GM21786 (cell line): ENCODE data around the gene REEP1.

ENCODE experiments used
- ATAC-seq: cut with Tn5 transposase; IDR thresholded peaks from one replicate; pipeline ENCODE4 v1.9.1; 2021; ENCODE audit not compliant: unreplicated experiment

The REEP1 gene, protein sequence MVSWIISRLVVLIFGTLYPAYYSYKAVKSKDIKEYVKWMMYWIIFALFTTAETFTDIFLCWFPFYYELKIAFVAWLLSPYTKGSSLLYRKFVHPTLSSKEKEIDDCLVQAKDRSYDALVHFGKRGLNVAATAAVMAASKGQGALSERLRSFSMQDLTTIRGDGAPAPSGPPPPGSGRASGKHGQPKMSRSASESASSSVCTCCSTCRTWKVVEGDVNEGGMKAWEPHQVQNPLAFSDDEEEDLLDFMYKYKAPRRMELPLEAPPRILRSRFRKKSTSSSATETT

DNA sequence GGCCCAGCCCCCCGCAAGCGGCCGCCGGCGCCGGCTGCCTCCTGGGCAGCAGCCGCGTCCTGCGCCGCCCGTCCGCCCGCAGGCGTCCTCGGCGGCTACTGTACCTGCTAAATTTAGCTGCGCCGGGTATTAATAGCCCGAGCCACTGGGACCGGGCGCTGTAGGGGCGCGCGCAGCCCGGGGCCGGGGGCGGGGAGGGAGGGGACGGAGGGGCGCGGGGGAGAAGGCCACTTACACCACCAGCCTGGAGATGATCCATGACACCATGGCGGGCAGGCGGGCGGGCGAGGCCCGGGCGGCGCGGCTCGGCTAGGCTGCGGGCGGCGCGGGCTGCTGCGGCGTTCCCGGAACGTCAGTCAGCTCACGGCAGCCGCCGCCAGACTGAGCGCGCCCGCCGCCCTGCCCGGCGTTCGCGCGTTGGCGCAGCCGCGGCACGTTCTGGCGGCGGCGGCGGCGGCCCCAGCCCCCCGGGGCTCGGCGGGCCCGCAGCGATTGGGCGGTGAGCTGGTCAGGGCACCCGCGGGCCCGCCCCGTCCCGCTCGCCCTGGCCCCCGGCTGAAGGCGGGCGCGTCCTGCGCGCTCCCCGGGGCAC lies at the start of gene REEP1:
Gene REEP1 (minus strand): TSS at position 383 of the 592 bp plus-strand sequence. CDS start 116 bp downstream, at position 267.
- no peak for ATAC-seq

DNA sequence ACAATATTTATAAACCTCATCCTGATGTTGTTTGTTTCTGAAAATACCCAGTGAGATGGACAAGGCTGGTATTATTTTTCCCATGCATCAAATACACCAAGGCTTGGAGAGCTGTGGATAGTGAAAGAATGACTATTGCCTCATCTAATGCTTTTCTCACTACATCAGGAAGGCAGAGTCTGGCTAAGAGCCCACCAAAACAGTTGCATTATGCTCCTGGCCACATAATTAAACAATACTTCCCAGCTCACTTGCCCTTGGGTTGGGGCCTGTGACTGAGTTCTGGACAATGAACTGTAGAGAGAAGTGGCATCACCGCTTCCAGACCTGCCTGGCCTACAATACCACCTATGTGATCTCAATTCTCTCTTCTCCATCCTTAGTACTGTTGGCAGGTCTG lies 46.4 kb upstream of the REEP1 start:
- no peak for ATAC-seq

DNA sequence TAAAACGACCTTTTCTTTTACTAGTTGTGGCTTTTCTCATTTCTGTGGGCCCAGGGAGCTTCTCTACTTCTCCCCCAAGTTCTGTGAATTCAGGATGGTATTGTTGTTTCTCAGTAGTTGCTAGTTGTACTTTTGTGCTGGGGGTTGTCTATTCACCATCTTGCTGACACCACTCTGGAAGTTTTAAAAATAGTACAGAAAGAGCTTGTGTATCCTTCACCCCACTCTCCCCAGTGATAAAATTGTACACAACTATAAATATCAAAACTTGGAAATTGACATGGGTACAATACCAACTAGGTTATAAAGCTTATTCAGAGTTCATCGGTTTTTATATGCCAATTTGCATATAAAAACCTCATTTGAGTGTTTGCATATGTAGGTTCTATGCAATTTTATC lies 45.3 kb upstream of the REEP1 start:
- no peak for ATAC-seq

DNA sequence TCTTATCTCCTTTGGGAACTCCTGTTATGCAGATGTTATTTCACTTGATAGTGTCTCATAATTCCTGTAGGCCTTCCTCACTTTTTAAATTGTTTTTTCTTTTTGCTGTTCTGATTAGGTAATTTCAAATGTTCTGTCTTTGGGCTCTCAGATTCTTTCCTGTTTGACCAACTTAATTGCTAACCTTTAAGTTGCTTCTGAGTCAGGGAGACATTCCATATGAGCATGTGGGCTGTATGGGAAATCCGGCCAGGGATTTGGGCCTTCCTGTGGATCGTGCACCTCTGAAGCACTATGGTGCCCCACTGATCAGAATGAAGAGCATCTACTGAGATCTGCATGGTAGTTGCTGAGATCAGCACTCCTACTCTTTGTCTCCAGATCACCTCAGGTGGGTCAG lies 44.7 kb upstream of the REEP1 start:
- no peak for ATAC-seq

DNA sequence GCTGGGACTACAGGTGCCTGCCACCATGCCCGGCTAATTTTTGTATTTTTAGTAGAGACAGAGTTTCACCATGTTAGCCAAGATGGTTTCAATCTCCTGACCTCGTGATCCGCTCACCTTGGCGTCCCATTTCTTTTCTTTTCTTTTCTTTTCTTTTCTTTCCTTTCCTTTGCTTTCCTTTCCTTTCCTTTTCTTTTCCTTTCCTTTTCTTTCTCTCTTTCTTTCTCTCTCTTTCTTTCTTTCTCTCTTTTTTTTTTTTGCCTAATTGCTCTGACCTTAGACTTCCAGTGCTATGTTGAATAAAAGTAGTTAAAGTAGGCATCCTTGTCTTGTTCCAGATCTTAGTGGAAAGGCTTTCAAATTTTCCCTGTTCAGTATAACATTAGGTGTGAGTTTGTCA lies 41.0 kb upstream of the REEP1 start:
- no peak for ATAC-seq

DNA sequence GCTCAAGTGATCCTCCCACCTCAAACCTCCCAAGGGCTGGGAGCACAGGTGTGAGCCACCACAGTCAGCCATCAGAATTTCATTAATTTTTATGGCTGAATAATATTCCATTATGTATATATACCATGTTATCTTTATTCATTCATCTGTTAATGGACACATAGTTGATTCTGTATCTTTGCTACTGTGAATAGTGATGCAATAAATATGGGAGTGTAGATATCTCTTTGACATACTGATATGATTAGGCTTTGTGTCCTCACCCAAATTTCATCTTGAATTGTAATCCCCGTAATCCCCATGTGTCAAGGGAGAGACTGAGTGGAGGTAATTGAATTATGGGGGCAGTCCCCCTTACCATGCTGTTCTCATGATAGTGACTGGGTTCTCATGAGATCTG lies 38.2 kb upstream of the REEP1 start:
- no peak for ATAC-seq

DNA sequence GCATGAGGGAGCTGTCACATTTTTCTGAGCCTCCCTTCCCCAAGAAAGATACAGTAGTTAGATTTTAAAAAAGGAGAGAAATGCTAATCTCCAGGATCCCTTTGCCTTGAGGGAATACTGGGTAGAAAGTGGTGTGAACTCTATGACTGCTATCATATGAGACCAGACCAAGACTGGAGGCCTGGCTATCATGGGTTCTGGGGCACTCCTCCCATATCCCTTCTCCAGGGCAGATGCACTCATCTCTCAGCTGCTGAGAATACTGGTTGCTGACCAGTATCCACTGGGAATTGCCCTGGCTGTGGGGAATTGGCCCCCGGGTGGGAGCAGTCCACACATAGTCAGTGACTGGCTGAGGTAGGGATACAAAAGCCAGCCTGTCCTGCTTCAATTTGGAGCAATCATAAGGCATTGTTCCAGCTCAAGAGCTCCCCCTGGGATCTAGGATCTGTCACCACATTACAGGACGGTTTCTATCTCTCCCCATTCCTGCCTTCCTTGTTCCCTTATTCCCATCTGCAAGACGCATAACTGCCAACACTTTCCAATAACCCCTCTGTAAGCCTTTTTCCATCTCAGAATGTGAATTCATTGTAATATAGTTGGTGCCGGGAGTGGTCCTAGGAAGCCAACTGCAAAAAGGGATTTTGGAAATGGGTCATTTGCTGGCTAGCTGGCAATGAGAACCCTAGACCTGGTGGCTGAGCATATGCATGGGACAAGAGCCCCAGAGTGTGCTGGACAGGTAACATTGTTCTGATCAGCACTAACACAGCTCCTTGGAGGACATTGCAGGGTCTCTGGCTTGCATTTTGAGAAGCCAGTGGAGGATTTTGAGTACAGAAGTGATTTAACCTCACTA lies 35.4 kb upstream of the REEP1 start:
- no peak for ATAC-seq

DNA sequence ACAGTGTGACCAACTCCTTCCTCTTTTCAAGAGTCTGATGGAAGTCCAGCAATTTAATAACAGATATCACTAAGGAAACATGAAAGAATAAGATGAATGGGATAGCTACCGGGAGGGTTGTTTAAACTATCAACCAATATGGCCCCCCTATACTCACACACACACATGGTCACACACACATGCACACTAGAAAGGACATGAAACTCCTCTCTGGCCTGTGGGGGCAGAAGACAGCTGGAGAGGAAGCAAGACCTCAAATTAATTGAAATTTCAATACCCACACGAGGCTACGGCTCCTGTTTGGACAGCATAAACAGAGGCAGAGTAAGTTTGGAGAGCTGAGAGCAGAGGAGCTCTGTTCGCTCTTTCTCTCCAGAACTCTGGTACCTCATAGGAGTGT lies 34.7 kb upstream of the REEP1 start:
- no peak for ATAC-seq

DNA sequence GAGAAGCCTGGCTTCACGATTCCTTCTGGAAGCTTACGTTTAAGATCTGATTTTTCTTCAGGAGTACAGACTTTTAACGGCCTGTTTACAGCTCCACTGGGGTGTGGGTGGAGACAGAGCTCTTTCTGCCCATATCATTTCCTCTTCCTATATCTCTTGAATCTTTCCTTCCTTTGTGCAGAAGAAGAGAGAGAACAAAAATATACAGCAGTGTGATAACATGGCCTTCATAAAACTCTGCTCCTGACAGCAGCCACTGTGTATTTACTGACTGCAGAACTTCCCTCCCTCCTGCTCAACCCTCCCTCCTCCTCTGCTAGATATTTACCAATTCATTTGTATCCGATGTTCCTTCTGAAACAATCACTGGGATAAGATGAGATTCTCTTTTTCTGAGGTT lies 34.1 kb upstream of the REEP1 start:
- no peak for ATAC-seq

DNA sequence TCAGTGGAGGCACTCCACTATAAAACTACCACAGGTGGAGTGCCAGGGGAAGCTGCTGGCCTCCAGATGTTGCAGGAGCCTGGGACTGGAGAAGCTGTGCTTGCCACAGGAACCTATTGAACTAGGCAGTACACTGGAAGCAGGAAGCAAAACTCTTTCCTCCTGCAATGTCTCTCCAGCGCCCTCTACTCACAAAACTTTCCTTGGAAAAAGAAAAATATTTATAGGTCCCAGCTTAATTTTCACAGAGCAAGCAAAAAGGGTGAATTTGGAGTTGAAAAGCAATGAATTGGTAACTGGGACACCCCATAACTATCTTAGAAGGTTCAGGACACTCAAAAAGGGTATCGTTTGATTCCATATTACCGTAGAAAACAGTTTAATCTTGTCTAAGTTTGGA lies 33.2 kb upstream of the REEP1 start:
- no peak for ATAC-seq

DNA sequence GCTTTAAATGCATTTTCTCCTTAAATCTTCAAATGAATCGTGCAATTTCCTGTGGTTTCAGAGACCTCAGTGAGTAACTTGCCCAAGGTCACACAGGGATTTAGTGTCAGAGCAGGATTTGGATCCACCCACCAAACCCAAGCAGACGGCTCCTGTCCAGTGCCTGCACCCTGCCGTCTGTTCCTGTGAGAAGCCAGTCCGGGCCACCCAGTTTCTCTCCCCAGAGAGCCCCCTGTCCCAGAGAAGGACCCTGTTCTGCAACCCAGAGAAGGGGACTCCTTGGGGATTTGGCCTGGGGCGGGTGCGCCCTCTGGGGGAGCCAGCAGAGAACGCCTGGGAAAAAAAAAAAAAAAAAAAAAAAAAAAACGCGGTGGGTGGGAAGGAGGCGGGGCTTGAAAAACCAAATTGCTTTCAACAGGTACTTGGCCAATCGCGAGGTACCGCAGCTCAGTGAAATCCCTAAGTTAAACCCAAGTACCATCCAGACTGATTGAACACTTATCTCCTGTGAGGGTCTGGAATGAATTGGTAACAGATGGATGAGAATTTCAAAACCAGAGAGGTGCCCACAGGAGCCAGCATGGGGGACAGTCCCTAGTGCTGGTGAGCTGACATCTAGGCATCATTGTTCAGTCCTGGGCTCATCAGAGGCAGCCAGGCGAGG lies 30.9 kb upstream of the REEP1 start:
- ATAC-seq, result no peak

DNA sequence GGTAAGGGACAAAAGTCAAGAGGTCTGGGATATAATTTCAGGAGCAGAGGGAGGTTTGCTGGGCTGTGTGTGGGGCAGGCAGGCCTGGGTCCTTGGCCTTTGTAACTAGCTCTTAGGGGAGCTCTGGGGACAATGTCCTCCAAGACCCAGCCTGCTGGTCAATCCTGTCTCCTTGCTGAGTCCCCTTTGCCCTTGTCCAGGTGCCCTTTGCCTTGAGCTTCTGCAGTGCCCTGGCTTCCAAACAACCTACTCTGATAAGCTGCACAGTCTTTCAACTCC lies 30.0 kb upstream of the REEP1 start:
- ATAC-seq, result no peak

DNA sequence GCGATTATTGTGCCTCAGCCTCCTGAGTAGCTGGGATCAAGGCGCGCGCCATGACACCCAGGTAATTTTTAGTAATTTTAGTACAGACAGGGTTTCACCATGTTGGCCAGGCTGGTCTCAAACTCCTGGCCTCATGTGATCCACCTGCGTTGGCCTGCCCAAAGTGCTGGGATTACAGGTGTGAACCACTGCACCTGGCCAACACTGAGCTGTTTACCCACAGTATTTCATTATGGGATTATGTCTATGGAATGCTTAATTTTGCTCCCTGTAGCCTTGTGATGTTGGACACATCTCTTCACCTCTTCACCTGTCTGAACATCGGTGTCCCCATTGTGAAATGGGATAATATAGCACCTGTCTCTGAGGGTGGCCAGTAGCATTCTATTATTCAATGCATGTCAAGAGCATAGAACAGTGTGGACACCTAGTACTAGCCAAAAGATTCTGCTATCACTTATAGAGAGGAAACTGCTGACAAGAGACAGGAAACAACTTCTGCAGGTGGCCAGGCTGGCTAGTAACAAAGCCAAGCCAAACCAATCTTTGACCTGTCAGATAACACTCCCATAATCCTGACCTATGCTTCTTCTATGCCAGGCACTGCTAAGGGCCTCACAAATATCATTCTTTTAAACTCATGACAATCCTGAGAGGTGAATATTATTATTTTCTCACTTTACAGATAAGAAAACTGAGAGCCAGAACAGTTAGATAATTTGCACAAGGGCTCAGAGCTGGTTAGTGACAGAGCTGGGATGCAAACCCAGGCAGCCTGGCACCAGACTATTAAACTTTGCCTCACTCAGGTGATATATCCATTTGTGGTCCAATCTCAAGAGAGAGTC lies 29.4 kb upstream of the REEP1 start:
- no peak for ATAC-seq

DNA sequence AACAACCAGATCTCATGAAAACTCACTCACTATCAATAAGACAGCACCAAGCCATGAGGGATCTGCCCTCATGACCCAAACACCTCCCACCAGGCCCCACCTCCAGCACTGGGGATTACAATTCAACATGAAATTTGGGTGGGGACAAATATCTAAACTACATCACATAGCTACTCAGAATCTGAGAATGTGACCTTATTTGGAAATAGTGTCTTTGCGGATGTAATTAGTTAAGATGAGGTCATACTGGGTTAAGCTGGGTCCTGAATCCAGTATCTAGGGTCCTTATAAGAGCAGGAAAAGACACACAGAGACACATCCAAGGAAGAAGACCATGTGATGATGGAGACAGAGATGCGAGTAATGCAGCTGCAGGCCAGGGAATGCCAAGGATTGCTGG lies 27.5 kb upstream of the REEP1 start:
- ATAC-seq, result no peak

DNA sequence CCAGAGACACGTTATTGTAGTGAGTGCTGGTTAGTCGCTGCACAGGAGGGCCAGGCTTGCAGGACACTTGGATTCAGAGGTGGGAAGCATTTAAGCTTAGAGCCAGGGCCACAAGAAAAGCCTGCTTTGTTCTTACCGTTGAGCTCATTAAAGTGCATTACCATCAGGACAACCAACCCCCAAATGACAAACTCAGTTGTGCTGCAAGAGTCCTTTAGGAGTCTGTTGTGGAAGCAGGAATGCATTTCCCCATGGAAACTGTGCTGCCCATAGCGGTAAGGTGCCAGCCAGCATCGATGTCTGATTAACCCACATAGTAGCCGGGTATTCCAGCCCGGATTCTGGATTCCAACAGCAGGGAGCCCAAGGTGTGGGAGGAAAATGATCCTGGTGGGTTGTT lies 23.4 kb upstream of the REEP1 start:
- ATAC-seq, result no peak

DNA sequence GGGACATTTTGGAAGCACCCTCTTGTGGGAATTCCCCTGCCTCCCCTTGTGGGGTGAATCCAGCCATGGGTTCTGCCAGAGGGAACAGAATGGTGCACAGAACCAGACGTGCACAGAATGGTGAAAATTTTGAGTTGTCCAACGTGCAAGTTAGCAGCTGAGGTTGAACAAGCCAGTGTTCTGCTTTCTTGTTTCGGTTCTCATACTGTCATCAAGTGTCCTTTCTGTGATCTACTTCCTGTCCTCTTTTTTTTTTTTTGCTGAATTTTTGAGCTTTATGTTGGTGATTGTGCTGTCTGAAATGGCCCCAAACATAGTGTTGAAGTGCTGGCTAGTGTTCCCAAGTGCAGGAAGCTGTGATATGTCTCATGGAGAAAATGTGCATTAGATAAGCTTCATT lies 21.5 kb upstream of the REEP1 start:
- peak; percentile 79 for ATAC-seq

DNA sequence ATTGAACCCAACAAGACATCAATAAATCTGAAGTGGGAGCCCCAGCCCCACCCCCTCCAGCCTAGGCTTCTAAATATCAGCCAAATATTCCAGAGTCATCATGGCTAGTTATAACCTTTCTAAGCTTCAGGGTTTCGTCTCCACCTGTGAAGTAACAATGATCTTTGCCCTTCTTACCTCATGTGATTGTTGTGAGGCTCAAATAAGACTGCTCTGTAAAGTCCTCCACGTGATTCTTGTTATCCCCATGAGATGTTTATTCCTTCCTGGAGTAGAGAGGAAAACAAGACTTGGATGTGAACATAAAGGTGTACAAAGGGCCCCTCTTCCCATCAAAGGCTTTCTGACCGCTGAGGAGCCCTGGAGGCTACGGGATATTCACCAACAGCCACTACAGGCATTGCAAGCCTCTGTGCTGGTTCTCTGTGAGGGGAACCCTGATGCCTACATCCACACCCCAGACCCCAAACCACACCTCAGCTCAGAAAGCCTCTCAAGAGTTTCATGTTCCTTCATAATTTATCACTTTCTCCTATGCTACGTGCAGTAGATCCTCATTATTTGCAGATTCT lies 20.1 kb upstream of the REEP1 start:
- no peak for ATAC-seq

DNA sequence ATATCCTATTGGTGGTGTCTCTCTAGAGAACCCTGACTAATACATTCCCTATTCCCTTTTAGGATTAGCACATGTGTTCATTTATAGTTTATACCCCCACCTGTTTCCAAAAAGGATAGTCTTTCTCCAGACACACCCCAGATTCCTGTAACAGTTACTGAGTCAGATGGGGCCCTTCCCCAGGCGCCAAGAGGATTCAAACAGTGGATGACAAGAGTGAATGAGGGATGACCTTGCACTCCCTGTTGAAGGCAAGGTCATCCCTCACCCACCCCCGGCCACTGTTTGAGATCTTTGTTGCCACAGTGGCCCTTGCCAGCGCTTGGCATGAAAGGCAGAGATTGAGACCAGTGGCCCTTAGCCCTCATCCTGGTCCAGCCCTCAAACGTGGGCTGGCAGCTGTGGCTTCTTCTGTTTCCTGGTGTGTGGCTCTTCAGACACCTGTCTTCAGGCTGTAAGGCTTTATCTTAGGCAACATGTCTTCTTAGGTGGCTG lies 15.3 kb upstream of the REEP1 start:
- ATAC-seq, result no peak

DNA sequence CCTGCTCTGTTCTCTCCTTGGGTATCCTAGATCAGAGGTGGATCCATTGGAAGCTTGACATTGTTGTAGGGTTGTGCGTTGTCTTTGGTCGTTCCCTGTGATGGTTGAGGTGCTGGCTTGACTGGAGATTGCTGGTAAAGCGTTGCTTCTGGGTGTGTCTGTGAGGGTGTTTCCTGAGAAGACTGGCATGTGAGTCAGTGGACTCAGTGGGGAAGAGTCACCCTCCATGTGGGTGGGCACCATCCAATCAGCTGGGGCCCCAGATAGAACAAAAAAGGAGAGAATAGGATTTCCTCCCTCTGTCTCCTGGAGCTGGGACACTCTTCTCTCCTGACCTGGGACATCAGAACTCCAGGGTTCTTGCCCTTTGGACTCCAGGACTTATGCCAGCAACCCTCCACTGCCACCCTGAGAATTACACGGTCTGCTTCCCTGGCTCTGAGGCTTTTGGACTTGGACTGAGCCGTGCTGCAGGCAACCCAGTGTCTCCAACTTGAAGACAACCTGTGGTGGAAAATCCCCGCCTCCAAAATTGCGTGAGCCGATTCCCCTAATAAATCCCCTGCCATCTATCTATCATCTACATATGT lies 14.8 kb upstream of the REEP1 start:
- ATAC-seq, result no peak

DNA sequence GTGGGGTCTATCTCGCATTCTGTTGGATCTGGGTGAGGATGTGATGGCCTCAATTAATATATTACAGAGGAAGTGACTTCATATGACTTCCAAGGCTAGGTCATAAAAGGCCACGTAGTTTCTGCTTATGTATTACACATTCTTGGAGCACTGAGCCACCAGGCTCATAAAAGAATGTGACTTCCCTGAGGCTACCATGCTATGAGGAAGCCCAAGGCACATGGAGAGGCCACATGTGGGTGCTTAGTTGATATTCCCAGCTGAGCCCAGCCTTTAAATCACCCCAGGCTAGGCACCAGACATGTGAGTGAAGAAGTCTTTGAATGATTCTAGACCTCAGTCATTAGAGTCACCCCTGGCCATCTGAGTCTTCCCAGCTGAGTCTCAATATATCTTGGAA lies 13.3 kb upstream of the REEP1 start:
- ATAC-seq, result no peak
